GM18498 (cell line): Measurements from ENCODE around the gene UNC13C.

Experiments used
- ATAC-seq: cut with Tn5 transposase; IDR thresholded peaks from one replicate; pipeline ENCODE4 v1.9.1; 2021; ENCODE audit warnings: mild to moderate bottlenecking, moderate library complexity; ENCODE audit not compliant: unreplicated experiment

Gene UNC13C

DNA sequence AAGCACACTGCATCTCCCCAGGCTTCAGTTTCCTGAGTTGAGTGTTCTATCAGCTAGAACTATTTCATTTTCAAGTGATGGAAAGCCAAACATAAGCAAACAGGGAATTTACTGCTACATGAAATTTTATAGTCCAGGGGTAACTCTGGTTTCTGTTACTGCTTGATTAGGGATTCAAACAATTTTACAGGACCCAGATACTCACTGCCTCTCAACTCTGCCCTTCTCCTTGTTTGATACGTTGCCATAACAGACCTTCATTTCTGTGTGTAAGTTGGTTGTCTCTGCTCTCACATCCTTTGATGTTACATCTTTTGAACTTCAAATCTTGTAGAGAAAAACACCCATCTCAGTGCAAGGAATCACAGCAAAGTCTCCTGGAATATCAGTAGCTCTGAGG, 572.7 kb downstream of the UNC13C start:
- ATAC-seq: no peak

DNA sequence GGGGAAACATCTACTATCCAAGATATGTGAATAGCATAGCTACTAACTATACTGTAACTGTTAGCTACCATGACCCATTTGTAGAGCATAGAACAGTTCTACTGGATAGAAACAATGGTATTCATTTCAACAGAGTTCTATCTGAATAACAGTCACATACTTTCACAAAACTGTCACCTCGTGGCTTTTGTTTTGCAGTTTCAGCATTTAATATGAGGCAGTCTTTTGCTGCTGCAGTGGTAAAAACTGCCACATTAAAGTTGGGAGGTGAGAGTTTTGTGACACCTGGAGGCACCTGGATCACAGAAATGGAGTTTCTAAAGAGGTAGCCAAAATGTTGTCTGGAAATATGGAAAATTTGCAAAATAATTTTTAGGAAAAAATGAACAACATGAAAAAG, 578.0 kb downstream of the UNC13C start:
- ATAC-seq: no peak

DNA sequence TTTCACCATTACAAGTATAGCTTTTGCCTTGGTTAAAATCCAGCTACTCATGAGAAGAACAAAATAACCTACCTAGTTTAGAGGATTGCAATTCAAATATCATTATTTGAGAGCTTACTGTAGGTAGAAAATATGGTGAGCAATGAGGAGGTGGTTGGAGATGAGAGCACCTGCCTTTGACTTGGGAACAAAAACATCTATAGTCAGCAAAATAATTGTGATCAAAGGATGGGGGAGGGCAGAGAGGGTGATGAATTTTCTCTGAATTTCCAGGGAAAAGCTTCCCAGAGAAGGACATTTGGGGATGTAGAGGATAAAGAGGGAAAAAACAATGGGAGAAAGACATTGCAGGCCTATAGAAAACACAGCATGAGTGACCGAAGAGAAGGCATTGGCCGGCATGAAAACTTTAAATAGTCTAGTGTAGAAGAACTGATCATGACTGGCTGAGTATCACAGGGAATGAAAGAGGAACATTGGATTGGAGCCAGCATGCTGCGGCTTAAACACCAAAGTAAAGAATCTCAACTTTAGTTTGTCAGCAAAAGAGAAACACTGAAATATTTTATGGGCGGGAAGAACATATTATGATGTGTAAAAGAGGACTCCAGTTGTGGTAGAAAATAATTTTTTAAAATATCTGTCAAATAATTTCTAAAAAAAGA, 581.3 kb downstream of the UNC13C start:
- no peak for ATAC-seq

DNA sequence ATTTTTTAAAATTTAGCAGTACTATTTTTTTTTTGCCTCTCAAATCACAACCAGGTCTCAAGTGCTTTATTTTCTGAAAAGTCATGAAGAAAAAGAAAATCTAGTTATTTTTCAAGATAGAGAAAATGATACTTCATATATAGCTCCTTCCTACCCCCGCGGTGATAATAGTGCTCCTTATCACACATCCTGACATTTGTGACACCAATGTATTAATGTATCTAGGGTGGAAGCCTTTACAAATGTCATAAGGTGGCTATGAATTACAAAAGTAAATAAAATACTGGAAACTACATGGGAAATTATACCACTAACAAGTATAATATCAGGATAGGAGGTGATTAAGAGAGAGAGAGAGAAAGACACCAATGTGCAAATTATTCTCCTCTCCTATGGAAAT, 582.2 kb downstream of the UNC13C start:
- ATAC-seq: no peak

DNA sequence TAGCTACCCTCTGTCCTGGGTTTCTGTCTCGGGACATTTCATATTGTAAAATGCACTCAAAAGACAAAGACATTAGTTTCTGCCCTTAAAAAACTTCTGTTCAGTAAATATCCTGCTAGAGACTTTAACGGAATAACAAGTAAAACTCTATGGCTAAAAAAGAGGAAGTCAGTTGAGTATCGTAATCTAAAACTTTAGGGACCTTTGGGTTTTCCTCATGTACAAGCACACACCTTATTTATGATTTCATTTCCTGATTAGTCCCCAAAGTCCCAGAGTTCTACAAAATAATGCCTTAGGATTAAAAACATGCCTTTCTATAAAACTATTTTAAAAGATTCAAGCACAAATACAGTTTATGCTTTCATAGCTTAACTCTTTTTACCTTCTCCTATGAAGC, 585.9 kb downstream of the UNC13C start:
- no peak for ATAC-seq

DNA sequence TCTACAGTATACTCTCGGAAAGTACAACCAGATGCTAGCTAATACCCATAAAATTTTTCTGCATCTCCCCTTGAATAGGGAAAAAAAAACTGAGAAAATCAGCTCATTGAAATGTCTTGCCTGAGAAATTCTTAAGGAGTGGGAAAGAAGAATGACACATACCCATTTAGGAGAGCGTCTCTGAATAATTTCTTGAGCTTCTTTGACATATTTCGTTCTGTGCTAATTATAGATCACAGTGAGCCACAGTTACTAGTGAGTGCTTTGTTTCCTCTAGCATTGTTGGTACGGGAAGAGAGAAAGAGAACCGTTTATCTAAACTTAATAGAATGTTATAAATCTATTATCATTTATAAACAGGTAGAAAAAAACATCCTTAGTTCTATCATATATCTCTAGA, 588.4 kb downstream of the UNC13C start:
- ATAC-seq: no peak

DNA sequence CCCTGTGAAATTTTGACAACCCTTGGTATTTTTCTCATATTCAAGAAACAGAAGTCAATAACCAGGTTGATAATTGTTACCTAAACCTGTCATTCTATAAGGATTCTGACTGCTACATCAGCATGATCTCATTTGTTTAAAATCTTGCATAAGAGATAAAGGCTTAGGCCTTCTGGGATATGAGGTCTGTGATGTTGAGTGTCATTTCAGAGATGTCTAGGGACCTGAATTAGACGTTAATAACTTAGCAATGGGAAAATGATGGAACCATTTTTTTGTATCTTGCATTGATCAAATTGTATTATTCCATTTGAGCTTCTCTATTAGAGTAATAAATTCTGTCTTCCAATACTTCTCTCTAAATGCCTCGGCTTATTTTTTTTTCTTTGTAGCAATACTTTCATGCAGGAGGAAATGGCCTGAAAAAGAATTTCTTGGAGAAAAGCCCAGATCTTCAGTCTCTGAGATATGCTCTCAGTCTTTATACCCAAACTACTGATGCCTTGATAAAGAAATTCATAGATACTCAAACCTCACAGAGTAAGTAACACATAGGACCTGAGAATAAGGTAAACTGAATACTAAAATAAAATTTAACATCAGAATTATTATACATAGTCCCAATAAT, 589.3 kb downstream of the UNC13C start:
- ATAC-seq: no peak

DNA sequence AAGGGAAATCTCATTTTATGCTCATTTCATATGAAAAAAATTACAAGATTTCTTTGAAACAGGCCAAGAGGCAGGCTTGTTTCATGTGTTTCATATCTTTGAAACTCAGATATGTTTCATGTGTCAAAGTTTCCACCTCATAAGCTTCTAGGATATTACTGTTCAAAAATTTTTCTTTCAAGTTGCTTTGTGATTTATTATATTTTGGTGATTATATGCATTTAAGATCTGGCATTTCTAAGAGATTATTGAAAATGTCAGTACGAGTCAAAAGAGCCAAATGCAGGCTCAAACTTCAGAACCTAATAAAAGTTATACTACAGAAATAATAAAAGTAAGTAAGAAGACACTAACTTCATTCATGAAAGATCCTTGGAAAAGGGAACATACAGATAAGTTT, 590.1 kb downstream of the UNC13C start:
- ATAC-seq: no peak

DNA sequence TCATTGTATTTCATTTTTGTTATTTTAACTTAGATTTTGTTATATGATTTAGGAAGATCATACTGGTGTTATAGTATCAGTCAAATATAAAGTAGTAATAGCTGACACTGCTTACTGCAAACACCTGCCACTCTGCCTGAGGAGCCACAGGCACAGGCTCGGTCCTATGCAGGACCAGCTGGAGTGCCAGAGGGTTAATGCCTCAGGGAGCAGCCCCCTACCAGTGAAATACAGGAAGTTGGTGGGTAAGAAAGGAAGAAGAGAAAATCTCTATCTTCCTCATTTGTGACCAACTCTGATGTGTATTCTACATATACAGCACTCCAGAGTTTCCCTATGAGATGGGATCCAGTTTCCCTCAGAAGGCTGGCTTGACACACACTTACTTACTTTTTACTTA, 593.3 kb downstream of the UNC13C start:
- ATAC-seq: no peak

DNA sequence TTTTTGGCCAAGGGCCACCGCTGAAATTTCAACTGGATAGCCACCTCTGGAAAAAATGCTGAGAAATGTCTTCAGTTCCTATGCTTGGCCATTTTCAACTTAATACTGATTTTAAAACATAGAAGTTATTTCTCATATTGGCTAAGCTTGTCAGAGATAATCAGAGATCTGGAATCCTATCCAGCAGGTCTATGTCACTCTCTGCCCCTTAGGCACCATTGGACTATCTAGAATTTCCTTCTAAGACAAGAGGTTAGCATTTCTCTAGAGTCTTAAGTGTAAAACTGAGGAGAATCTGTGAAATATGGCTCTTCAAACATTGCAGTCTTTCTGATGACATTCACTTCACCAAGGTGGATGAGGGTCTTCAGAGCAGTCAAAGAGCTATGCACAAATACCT, 597.3 kb downstream of the UNC13C start:
- ATAC-seq: no peak

DNA sequence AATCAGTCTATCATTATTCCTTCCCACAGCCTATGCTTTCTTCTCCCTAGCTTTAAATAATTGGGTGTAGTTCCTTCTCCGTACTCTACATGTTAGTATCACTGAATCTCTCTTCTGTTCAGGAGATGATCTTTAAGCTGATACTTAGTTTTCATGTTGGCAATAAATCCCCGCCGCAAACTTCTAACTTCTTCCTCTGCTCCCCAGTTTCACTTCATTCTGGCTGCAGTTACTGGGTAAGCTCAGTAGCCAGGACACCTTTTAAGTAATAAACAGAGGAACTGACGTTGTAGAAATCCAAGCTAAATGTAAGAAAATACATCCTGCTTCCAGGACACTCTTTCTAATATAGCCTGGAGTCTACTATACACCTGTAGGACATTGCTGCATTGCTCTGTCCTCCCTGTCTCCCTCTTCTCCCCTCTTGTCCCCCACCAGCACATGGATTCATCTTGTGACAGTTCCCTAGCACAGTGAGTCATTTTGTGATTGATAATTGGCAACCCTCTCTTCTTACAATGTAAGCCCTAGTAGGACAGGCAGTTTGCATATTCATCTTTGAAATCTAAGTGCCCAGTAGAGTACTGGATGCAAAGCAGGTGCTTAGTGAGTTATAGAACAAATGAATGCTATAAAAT, 598.2 kb downstream of the UNC13C start:
- no peak for ATAC-seq

DNA sequence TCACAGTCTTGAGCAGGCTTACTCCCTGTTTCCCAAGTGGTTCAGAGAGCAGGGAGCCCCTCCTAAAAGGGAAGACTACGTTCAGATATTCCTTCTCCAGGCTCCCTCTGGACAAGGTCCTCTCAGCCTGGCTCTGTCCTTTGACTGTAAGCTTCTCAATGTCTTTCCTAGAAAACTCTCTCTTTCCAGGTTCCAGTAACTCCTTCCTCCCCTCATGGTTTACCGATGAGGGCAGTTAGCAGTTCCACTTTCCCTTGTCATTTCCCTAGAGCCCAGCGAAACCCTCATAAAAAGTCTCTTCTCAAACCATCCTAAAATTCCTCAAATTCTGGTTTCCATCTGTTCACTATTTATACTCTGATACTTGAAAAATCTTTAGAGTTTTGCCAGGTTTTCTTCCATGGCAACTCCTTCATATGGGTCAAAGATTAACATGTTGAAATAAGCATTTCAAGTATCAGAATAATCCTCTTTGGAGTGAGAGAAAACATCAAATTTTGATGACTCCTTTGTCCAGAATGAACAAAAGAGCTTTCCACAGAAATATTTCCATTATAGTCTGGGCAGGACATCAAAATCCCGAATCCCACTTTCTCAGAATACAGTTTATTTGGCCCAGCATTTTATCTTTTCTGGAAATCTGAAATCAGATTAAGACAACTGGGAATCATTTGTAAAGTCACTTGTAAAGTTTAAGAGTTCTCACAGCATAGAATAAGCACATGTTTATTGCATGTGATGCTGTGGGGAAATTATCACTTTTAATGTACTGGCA, 599.4 kb downstream of the UNC13C start:
- ATAC-seq: no peak

DNA sequence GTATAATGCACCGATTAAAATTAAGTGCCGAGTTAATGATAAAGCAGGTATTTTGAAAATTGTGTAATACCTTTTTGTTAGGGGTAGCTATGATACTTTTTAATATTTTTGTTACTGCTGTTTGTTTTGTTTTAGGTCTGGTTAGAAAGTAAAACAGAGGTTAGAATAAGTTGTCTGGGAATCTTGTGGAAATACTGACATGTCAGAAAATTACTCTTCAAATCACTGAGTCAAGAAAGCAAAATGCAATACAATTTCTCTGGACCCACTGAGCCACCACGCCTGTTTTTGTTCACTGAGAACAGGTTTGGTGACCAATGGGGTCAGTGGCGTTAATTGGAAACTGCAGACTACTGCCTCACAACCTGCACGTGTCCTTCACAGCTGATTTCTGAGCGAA, 601.6 kb downstream of the UNC13C start:
- ATAC-seq: no peak

DNA sequence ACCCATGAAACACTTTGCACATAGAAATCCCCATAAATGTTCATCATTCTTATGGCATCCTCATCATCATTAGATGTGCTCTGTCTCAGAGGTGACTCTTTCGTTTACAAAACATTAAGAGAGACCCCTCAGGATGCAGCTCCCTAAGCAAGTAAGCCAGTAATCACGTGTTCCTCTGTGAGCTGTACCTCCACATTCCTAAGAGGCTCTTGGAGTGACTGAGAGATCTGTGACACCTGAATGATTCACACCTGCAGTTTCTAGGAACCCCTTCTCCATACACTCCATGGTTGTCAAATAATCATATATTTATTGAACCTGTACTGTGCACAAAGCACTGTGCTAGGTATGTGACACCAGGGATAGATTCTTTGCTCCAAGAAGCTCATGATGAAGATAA, 602.4 kb downstream of the UNC13C start:
- ATAC-seq: no peak

DNA sequence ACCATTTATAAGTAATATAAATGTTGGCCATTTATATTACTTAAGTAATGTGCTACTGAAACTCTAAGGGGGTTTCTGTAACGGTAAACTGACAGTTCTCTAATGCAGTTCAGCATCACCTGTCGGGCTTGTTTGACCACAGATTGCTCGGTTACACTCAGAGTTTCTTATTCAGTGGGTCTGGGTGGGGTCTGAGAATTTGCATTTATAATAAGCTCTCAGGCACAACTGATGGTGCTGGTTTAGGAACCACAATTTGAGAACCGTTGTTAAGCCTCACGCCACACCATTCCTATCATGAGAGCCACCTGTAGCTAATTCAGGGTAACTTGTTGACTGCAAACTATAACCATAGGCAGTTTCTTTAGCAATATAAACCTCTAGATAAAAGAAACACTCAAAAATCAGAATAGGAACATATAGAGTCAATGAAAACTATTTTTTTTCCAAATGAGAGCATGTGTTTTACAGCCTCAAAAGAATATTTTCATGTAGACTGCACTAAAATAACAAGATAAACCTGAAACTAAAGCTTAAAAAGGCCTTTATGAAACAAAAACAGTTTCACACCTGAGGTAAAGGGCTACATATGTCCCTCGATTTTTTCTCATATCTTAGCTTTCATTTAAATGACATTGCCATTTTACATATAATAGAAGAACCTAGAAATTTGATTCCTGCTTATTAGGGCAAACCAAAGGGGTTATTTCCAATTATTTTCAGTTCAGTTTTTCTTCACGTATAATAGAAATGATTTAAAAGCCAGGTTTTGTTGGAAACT, 604.8 kb downstream of the UNC13C start:
- ATAC-seq: no peak

DNA sequence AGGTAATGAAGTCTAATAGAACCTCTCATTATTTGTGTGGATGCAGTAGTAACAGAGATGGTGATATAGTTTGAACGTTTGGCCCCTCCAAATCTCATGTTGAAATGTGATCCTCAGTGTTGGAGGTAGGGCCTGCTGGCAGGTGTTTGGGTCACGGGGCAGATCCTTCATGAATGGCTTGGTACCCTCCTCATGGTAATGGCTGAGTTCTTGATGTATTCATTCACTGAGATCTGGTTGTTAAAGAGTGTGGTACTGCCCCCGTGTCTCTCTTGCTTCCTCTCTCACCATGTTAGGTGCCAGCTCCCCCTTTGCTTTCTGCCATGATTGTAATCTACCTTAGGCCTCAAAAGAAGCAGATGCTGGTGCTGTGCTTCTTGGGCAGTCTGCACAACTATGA, 606.8 kb downstream of the UNC13C start:
- ATAC-seq: no peak

DNA sequence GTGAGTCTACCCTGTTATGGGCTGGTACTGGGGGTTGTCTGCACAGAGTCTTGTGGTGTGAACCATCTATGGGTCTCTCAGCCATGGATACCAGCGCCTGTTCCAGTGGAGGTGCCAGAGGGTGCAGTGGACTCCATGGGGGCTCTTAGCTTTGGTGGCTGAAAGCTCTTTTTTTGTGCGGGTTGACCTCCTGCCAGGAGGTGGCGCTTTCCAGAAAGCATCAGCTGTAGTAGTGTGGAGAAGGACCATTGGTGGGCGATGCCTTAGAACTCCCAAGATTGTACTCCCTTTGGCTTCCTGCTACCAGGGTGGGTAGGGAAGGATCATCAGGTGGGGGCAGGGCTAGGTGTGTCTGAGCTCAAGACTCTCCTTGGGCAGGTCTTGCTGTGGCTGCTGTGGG, 615.9 kb downstream of the UNC13C start:
- ATAC-seq: no peak

DNA sequence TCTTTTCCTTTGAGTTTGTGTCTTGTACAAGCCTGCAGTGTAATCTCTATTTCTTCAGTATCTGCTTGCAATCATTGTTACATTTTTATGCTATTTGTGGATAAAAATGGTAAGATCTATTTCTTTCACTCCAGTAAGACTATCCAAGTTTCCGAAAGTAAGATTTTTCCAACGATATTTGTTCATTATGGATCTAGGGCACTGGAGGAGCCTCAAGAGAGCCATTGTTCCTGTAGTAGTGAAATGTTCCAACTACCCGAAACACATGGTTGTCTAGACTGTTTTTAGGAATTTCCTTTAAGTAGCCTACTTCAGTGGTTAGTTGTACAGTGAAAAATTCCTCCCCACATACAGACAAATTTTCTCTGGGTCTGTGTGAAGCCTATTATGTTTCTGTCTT, 621.1 kb downstream of the UNC13C start:
- no peak for ATAC-seq

DNA sequence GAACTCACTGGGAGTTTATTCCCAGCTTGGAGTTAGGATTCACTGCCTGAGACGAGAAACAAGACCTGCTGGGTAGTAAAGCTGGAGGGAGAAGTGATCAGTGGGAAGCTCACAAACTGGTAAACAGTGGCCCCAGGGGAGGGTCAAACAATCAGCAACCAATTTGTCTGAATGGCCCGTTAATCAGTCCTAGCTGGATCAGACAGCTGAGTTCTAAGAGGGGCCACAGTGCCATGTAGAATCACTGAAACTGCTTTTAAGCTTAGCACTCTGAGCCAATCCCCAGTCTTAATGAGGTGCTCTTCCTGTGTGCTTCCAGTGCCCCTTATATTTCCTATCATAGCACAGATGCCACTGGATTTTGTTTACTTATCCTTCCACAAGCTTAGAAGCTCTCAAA, 626.8 kb downstream of the UNC13C start:
- ATAC-seq: no peak

DNA sequence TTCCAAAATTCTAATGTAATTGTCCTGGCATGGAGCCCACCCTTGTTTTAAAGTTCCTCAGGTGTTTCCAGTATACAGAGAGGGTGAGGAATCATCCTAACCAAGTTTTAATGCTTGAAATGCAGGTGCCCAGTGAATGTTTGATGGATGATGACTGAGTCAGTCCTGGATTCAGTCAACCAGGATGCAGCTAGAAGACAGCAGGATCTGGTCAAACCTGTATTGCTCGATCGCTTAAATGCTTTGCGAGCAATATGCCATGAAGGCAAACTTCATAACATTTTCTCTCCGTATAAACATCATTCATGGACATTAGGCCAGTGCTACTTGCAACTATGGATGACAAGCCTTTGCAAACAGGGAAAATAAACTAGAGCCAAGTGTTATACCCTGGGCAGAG, 627.3 kb downstream of the UNC13C start:
- no peak for ATAC-seq
